NCI-H1417 treated with DMSO at 0.1 percent for 48 hours (cell line): ENCODE measurements around the gene RNF17.

Experiments used
- DNase-seq: peaks from one replicate; lab custom pipeline; 2025; lab: John Stamatoyannopoulos, UW

The RNF17 gene

GRCh38 chr13:24858953-24859352 lies 95.0 kb downstream of the RNF17 start:
- DNase-seq, result no peak

GRCh38 chr13:24860770-24861169 lies 96.8 kb downstream of the RNF17 start:
- DNase-seq, result no peak

- DNase-seq, result no peak
Measured at GRCh38 chr13:24861617-24862362, 97.8 kb downstream of the RNF17 start.

- no peak for DNase-seq
Measured at GRCh38 chr13:24863748-24864540, 100.0 kb downstream of the RNF17 start.

- no peak for DNase-seq
Measured at GRCh38 chr13:24864579-24864978, 100.6 kb downstream of the RNF17 start.

GRCh38 chr13:24865163-24865953 lies 101.4 kb downstream of the RNF17 start:
- DNase-seq, result no peak

GRCh38 chr13:24866488-24866887 lies 102.5 kb downstream of the RNF17 start:
- no peak for DNase-seq

- DNase-seq, result no peak
Measured at GRCh38 chr13:24868874-24869273, 104.9 kb downstream of the RNF17 start.

GRCh38 chr13:24870380-24870760 lies 106.4 kb downstream of the RNF17 start:
- DNase-seq, result no peak

- no peak for DNase-seq
Measured at GRCh38 chr13:24875566-24875965, 111.6 kb downstream of the RNF17 start.

- DNase-seq, result no peak
Measured at GRCh38 chr13:24877531-24877930, 113.6 kb downstream of the RNF17 start.

GRCh38 chr13:24878340-24878739 lies 114.4 kb downstream of the RNF17 start:
- no peak for DNase-seq

- DNase-seq, result no peak
Measured at GRCh38 chr13:24882665-24883064, 118.7 kb downstream of the RNF17 start.

GRCh38 chr13:24887759-24888158 lies 123.8 kb downstream of the RNF17 start:
- no peak for DNase-seq

- DNase-seq, result no peak
Measured at GRCh38 chr13:24888291-24888931, 124.4 kb downstream of the RNF17 start.

- no peak for DNase-seq
Measured at GRCh38 chr13:24890256-24890655, 126.3 kb downstream of the RNF17 start.

- DNase-seq, result no peak
Measured at GRCh38 chr13:24891476-24892108, 127.6 kb downstream of the RNF17 start.

GRCh38 chr13:24892829-24893228 lies 128.9 kb downstream of the RNF17 start:
- DNase-seq, result no peak

- DNase-seq, result no peak
Measured at GRCh38 chr13:24893863-24894262, 129.9 kb downstream of the RNF17 start.

- no peak for DNase-seq
Measured at GRCh38 chr13:24894277-24894971, 130.5 kb downstream of the RNF17 start.

- DNase-seq, result no peak
Measured at GRCh38 chr13:24894972-24895300, 131.0 kb downstream of the RNF17 start.
